Cardiac muscle cell (in vitro differentiated cells and primary cell): Measurements from ENCODE around the gene BTNL9. TPM values are rescaled to one million over a fixed set of nuclear protein-coding genes. Genes with fewer than 3 reads are reported as not detected.

Experiments used
- DNase-seq, 2 donors: peaks; one replicate each; pipeline versions ENCODE4 v3.0.0 to v3.0.0-alpha.2; 2010 to 2017; ENCODE audit warnings: low read depth in 1 of 2, low spot score in 1 of 2
- H3K27ac ChIP-seq: fragments of 200-600 bp; sonication (generic); 2 replicates; pipeline ENCODE4 v1.5.1; 2016
- H3K27me3 ChIP-seq: fragments of 200-600 bp; sonication (generic); 2 replicates; pipeline ENCODE4 v1.6.0; 2016; ENCODE audit warnings: control low read depth
- H3K36me3 ChIP-seq: fragments of 200-600 bp; sonication (generic); 2 replicates; pipeline ENCODE4 v1.5.1; 2016; ENCODE audit warnings: control low read depth
- H3K4me1 ChIP-seq: fragments of 200-600 bp; sonication (generic); 2 replicates; pipeline ENCODE4 v1.8.1; 2017; ENCODE audit warnings: low read depth, mild to moderate bottlenecking, mixed run types
- H3K4me3 ChIP-seq: fragments of 200-600 bp; sonication (generic); 2 replicates; pipeline ENCODE4 v1.5.1; 2016; ENCODE audit warnings: mild to moderate bottlenecking
- H3K9me3 ChIP-seq: fragments of 200-600 bp; sonication (generic); 2 replicates; pipeline ENCODE4 v1.5.1; 2017; ENCODE audit warnings: low read depth, mild to moderate bottlenecking, control low read depth
- CTCF ChIP-seq: IDR thresholded peaks from 2 replicates; pipeline ENCODE4 v1.5.1; 2012; ENCODE audit warnings: low read depth, mild to moderate bottlenecking, low read length
- polyA plus RNA-seq: library from polyadenylated mRNA; unstranded; fragments of >200 nt; fragmentation: Nextera tagmentation; extraction: Ambion mirVana; gene quantifications from 2 replicates; pipeline ENCODE4 v1.2.1, GENCODE V29; 2016
- total RNA-seq: library from RNA; depleted of rRNA; stranded (reverse); fragments of >200 nt; gene quantifications from 2 replicates; pipeline ENCODE4 v1.2.3, GENCODE V29; 2016

The BTNL9 gene
- total and polyA plus RNA-seq, 2 experiments from 2014 or later = not detected

- Histone ChIP-seq H3K27ac (no peak overlapping the region), H3K4me3 (no peak overlapping the region), H3K27me3 (no peaks in the 10 kb centered on the region), H3K4me1 (no peaks in the 10 kb centered on the region), H3K36me3 (no peaks in the 10 kb centered on the region), H3K9me3 (no peaks in the 10 kb centered on the region)
- TF ChIP-seq CTCF = no peak
- DNase-seq = no peak
Measured at GRCh38 chr5:181069767-181070491, 29.9 kb downstream of the BTNL9 start.

GRCh38 chr5:181070523-181070922, 30.5 kb downstream of the BTNL9 start:
- Histone ChIP-seq H3K36me3 (no peaks in the 10 kb centered on the region), H3K4me1 (no peaks in the 10 kb centered on the region), H3K27ac (no peak overlapping the region), H3K4me3 (no peak overlapping the region), H3K9me3 (no peaks in the 10 kb centered on the region), H3K27me3 (no peaks in the 10 kb centered on the region)
- no peak for TF ChIP-seq CTCF
- no peak for DNase-seq

GRCh38 chr5:181071257-181071656, 31.2 kb downstream of the BTNL9 start:
- Histone ChIP-seq H3K4me1 (no peaks in the 10 kb centered on the region), H3K27ac (no peak overlapping the region), H3K4me3 (no peak overlapping the region), H3K27me3 (no peaks in the 10 kb centered on the region), H3K36me3 (no peaks in the 10 kb centered on the region), H3K9me3 (no peaks in the 10 kb centered on the region)
- no peak for TF ChIP-seq CTCF
- no peak for DNase-seq

- Histone ChIP-seq H3K27ac (no peak overlapping the region), H3K36me3 (no peaks in the 10 kb centered on the region), H3K9me3 (no peaks in the 10 kb centered on the region), H3K4me3 (no peak overlapping the region), H3K27me3 (no peaks in the 10 kb centered on the region), H3K4me1 (no peaks in the 10 kb centered on the region)
- no peak for DNase-seq
- no peak for TF ChIP-seq CTCF
Measured at GRCh38 chr5:181076920-181077319, 36.9 kb downstream of the BTNL9 start.

- no peak for DNase-seq
- no peaks in the 10 kb centered on the region for H3K9me3 ChIP-seq
- H3K4me1 ChIP-seq = no peaks in the 10 kb centered on the region
- no peak for TF ChIP-seq CTCF
- H3K27ac ChIP-seq = no peak overlapping the region
- H3K36me3 ChIP-seq = no peaks in the 10 kb centered on the region
- H3K27me3 ChIP-seq = no peaks in the 10 kb centered on the region
- H3K4me3 ChIP-seq = no peak overlapping the region
Measured at GRCh38 chr5:181081989-181082388, 41.9 kb downstream of the BTNL9 start.
